Fibroblast of lung (primary cell): Measurements from ENCODE around the gene PRDM8. TPM values are rescaled to one million over a fixed set of nuclear protein-coding genes. Genes with fewer than 3 reads are reported as not detected.
"Not testable (repeated sequence)": the region's sequence is repeated elsewhere in the genome, so short reads cannot be mapped to it uniquely, and the experiment has no call there.

Experiments
- DNase-seq, 2 donors: peaks; one replicate each; pipeline versions ENCODE4 v3.0.0 to v3.0.0-alpha.2; 2010; ENCODE audit warnings: low read depth in 2 of 2
- H2AFZ ChIP-seq: 2 replicates; pipeline ENCODE4 v1.5.1; 2012; ENCODE audit warnings: low read length, control low read depth, inconsistent platforms
- H3K27ac ChIP-seq: 2 replicates; pipeline ENCODE4 v1.5.1; 2011; ENCODE audit warnings: low read length, control low read depth; ENCODE audit not compliant: insufficient read depth
- H3K27me3 ChIP-seq: 2 replicates; pipeline ENCODE4 v1.5.1; 2011; ENCODE audit warnings: mild to moderate bottlenecking, low read length; ENCODE audit not compliant: control insufficient read depth, insufficient read depth
- H3K36me3 ChIP-seq: 2 replicates; pipeline ENCODE4 v1.5.1; 2011; ENCODE audit warnings: low read length; ENCODE audit not compliant: control insufficient read depth, insufficient read depth
- H3K4me1 ChIP-seq: 2 replicates; pipeline ENCODE4 v1.5.1; 2011; ENCODE audit warnings: low read length; ENCODE audit not compliant: control insufficient read depth, insufficient read depth; ENCODE audit errors: extremely low read depth
- H3K4me2 ChIP-seq: 2 replicates; pipeline ENCODE4 v1.5.1; 2011; ENCODE audit warnings: low read length, control low read depth; ENCODE audit not compliant: insufficient read depth; ENCODE audit errors: extremely low read depth
- H3K4me3 ChIP-seq, 4 experiments: fragments of 200-600 bp in 1 of 4; sonication (generic) in 1 of 4; replicated peaks in 1 of 4; 2 replicates each; pipeline ENCODE4 v1.5.1; 2011 to 2016; ENCODE audit warnings: low read length in 4 of 4, low read depth in 3 of 4, mild to moderate bottlenecking in 3 of 4, control low read depth in 2 of 4, inconsistent platforms in 1 of 4, mixed read lengths in 1 of 4; ENCODE audit not compliant: insufficient read depth in 1 of 4; ENCODE audit errors: control extremely low read depth in 1 of 4
- H3K79me2 ChIP-seq: 2 replicates; pipeline ENCODE4 v1.5.1; 2012; ENCODE audit warnings: mild to moderate bottlenecking, low read length, inconsistent platforms; ENCODE audit not compliant: control insufficient read depth, insufficient read depth
- H3K9ac ChIP-seq: 2 replicates; pipeline ENCODE4 v1.5.1; 2011; ENCODE audit warnings: mild to moderate bottlenecking, low read length, control low read depth; ENCODE audit not compliant: insufficient read depth
- H3K9me3 ChIP-seq: 2 replicates; pipeline ENCODE4 v1.5.1; 2012; ENCODE audit warnings: low read depth, low read length; ENCODE audit not compliant: control insufficient read depth, insufficient read depth
- H4K20me1 ChIP-seq: 2 replicates; pipeline ENCODE4 v1.5.1; 2011; ENCODE audit warnings: low read length; ENCODE audit not compliant: control insufficient read depth, insufficient read depth; ENCODE audit errors: extremely low read depth
- EZH2 ChIP-seq: IDR thresholded peaks from 2 replicates; pipeline ENCODE4 v1.5.1; 2012; ENCODE audit warnings: low read length, control low read depth, mild to moderate bottlenecking; ENCODE audit errors: missing control alignments
- polyA plus RNA-seq, 2 donors: library from polyadenylated mRNA; depleted of rRNA in 1 of 2; stranded (reverse) in 1 of 2; unstranded in 1 of 2; fragments of >200 nt; gene quantifications; 2 replicates each; pipeline ENCODE4 v1.2.1, GENCODE V29; 2011 to 2012; ENCODE audit warnings: missing spikeins in 1 of 2
- total RNA-seq: library from RNA; depleted of rRNA; stranded (reverse); fragments of >200 nt; gene quantifications from 2 replicates; pipeline ENCODE4 v1.2.1, GENCODE V29; 2014
- TF ChIP-seq, protein P1 (sequence below), 2 donors: IDR thresholded peaks in 1 of 2; conservative IDR thresholded peaks in 1 of 2; 1 replicate in 1 of 2; 2 replicates in 1 of 2; pipeline ENCODE4 v1.5.1; 2011 to 2012; ENCODE audit warnings: low read length in 2 of 2, control low read depth in 1 of 2, inconsistent platforms in 1 of 2, low read depth in 1 of 2, mild to moderate bottlenecking in 1 of 2

PRDM8 gene
- total and polyA plus RNA-seq, 2 donors (not counting 1 experiment from before 2014, with no cell fraction given), result 3.3 to 8.8 TPM

GRCh38 chr4:80172203-80172602 is 25.1 kb upstream of the PRDM8 start:
- no peaks in the 10 kb centered on the region for H3K36me3 ChIP-seq
- H3K79me2 ChIP-seq, result no peaks in the 10 kb centered on the region
- H2AFZ ChIP-seq, result no peak overlapping the region
- TF ChIP-seq, protein P1, sequence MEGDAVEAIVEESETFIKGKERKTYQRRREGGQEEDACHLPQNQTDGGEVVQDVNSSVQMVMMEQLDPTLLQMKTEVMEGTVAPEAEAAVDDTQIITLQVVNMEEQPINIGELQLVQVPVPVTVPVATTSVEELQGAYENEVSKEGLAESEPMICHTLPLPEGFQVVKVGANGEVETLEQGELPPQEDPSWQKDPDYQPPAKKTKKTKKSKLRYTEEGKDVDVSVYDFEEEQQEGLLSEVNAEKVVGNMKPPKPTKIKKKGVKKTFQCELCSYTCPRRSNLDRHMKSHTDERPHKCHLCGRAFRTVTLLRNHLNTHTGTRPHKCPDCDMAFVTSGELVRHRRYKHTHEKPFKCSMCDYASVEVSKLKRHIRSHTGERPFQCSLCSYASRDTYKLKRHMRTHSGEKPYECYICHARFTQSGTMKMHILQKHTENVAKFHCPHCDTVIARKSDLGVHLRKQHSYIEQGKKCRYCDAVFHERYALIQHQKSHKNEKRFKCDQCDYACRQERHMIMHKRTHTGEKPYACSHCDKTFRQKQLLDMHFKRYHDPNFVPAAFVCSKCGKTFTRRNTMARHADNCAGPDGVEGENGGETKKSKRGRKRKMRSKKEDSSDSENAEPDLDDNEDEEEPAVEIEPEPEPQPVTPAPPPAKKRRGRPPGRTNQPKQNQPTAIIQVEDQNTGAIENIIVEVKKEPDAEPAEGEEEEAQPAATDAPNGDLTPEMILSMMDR (conservative IDR thresholded peaks at IDR 0.05 in 1 of 2, IDR thresholded peaks at IDR 0.05 in 1 of 2; ENCODE audit: low read depth in 1 of 2, low read length in 2 of 2), result no peak
- no peak for TF ChIP-seq EZH2
- H3K4me1 ChIP-seq, result no peaks in the 10 kb centered on the region
- no peak for DNase-seq
- no peak overlapping the region for H3K4me2 ChIP-seq
- no peak overlapping the region for H3K4me3 ChIP-seq
- no peaks in the 10 kb centered on the region for H3K9me3 ChIP-seq
- no peak overlapping the region for H3K27ac ChIP-seq
- no peaks in the 10 kb centered on the region for H4K20me1 ChIP-seq
- no peak overlapping the region for H3K9ac ChIP-seq
- H3K27me3 ChIP-seq, result no peaks in the 10 kb centered on the region

- Histone ChIP-seq H3K79me2 (no peaks in the 10 kb centered on the region), H3K9me3 (no peaks in the 10 kb centered on the region), H3K4me1 (no peaks in the 10 kb centered on the region), H3K9ac (no peak overlapping the region), H3K4me2 (no peak overlapping the region), H3K4me3 (no peak overlapping the region), H4K20me1 (no peaks in the 10 kb centered on the region), H3K36me3 (no peaks in the 10 kb centered on the region), H2AFZ (no peak overlapping the region), H3K27ac (no peak overlapping the region), H3K27me3 (no peaks in the 10 kb centered on the region)
- DNase-seq, result peak in 1 of 2 donors; percentile 89
- TF ChIP-seq, protein P1 (conservative IDR thresholded peaks at IDR 0.05 in 1 of 2, IDR thresholded peaks at IDR 0.05 in 1 of 2; ENCODE audit: low read depth in 1 of 2, low read length in 2 of 2), result no peak
- no peak for TF ChIP-seq EZH2
These were observed 23.9 kb upstream of the PRDM8 start for GRCh38 chr4:80173401-80173800.

DNA sequence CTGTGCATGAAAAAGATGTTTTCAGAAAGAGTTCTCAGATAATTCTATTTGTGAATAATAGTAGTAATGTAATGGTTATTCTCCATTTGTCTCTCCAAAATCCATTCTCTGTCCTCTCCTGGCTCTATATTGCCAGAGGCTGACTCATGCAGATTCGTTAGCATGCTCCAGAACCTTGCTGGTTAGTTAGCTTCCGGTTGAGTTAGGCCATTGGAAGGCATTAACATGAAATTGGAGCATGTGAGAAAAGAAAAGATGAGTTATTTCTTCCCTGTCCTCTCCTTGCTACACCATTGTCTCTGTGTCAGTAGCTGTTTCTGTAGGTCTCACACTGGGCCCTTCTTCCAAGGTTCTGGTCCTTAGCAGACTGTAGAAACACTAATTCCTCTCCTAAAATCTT is 23.5 kb upstream of the PRDM8 start:
- H3K79me2 ChIP-seq, result no peaks in the 10 kb centered on the region
- H4K20me1 ChIP-seq, result no peaks in the 10 kb centered on the region
- peak in 1 of 2 donors; percentile 77 for DNase-seq
- H3K36me3 ChIP-seq, result no peaks in the 10 kb centered on the region
- no peak for TF ChIP-seq EZH2
- TF ChIP-seq, protein P1 (conservative IDR thresholded peaks at IDR 0.05 in 1 of 2, IDR thresholded peaks at IDR 0.05 in 1 of 2; ENCODE audit: low read depth in 1 of 2, low read length in 2 of 2), result no peak
- no peak overlapping the region for H3K4me2 ChIP-seq
- no peak overlapping the region for H3K9ac ChIP-seq
- H2AFZ ChIP-seq, result no peak overlapping the region
- H3K4me3 ChIP-seq, result no peak overlapping the region
- H3K9me3 ChIP-seq, result no peaks in the 10 kb centered on the region
- H3K27me3 ChIP-seq, result no peaks in the 10 kb centered on the region
- no peak overlapping the region for H3K27ac ChIP-seq
- no peaks in the 10 kb centered on the region for H3K4me1 ChIP-seq

- H3K9me3 ChIP-seq, H3K27ac ChIP-seq, H3K79me2 ChIP-seq, H3K4me1 ChIP-seq, H3K9ac ChIP-seq, H3K4me2 ChIP-seq, H3K4me3 ChIP-seq, DNase-seq, H4K20me1 ChIP-seq, H3K36me3 ChIP-seq, H3K27me3 ChIP-seq, H2AFZ ChIP-seq: not testable (repeated sequence)
These were observed 19.5 kb upstream of the PRDM8 start for GRCh38 chr4:80177793-80178192.
